MCF 10A (cell line): ENCODE measurements around the gene ATP1A2. TPM values are rescaled to one million over a fixed set of nuclear protein-coding genes. Genes with fewer than 3 reads are reported as not detected.
"Not testable (repeated sequence)": the region's sequence is repeated elsewhere in the genome, so short reads cannot be mapped to it uniquely, and the experiment has no call there.

ENCODE experiments used
- BruUV-seq: library from RNA; stranded (reverse); fragments of 400-500 nt; replicated peaks from 2 replicates; lab custom pipeline; 2021; lab: Mats Ljungman, UMichigan
- CTCF ChIA-PET: fragments of 300-600 bp; sonication (Branson Sonifier 250); formaldehyde crosslinking; extraction: SDS; loops from one replicate; lab custom pipeline; 2021; ENCODE audit warnings: antibody characterized with exemption, inconsistent platforms; lab: Yijun Ruan, JAX
- POLR2A ChIA-PET: fragments of 300-600, 350-650 bp; sonication (Branson Sonifier 250); formaldehyde crosslinking; extraction: SDS; loops from one replicate; lab custom pipeline; 2020; ENCODE audit warnings: antibody characterized with exemption, inconsistent platforms; lab: Yijun Ruan, JAX
- DNase-seq: peaks from one replicate; pipeline ENCODE4 v3.0.0-alpha.2; 2018; ENCODE audit not compliant: unreplicated experiment
- H3K27ac Mint-ChIP-seq: one replicate; pipeline ENCODE4 v1.8.0; 2022; ENCODE audit warnings: mild to moderate bottlenecking, low read depth, mixed read lengths; ENCODE audit not compliant: unreplicated experiment
- H3K27me3 Mint-ChIP-seq: one replicate; pipeline ENCODE4 v1.8.0; 2022; ENCODE audit warnings: mixed read lengths; ENCODE audit not compliant: insufficient read depth, unreplicated experiment
- H3K36me3 Mint-ChIP-seq: one replicate; pipeline ENCODE4 v1.8.0; 2022; ENCODE audit warnings: mild to moderate bottlenecking, moderate library complexity, mixed read lengths; ENCODE audit not compliant: insufficient read depth, unreplicated experiment
- H3K4me1 Mint-ChIP-seq: one replicate; pipeline ENCODE4 v1.8.0; 2022; ENCODE audit warnings: mixed read lengths; ENCODE audit not compliant: insufficient read depth, unreplicated experiment
- H3K4me3 Mint-ChIP-seq: one replicate; pipeline ENCODE4 v1.8.0; 2022; ENCODE audit warnings: mild to moderate bottlenecking, moderate library complexity, mixed read lengths; ENCODE audit not compliant: unreplicated experiment
- H3K9me3 Mint-ChIP-seq: one replicate; pipeline ENCODE4 v1.8.0; 2022; ENCODE audit warnings: mixed read lengths; ENCODE audit not compliant: unreplicated experiment
- CTCF ChIP-seq: fragments of 200-600 bp; IDR thresholded peaks from one replicate; pipeline ENCODE4 v1.8.0; 2022; ENCODE audit warnings: antibody characterized with exemption, mild to moderate bottlenecking; ENCODE audit not compliant: unreplicated experiment
- intact Hi-C: fragments of 100-400 bp; cut with micrococcal nuclease; formaldehyde crosslinking; loops from 2 replicates; pipeline ENCODE4 v1.14.1; 2022
- total RNA-seq: library from RNA; stranded (reverse); gene quantifications from 2 replicates; pipeline ENCODE4 v1.2.3, GENCODE V29; 2022

Gene ATP1A2
- total RNA-seq, 1 experiment from 2014 or later: not detected

- H3K4me1 Mint-ChIP-seq: peaks cover 18% of the 10 kb centered on the region
- DNase-seq: no peak
- intact Hi-C loops: no loop called here
- no TSS peak for BruUV-seq
- no peak overlapping the region for H3K27ac Mint-ChIP-seq
- ChIA-PET CTCF (interaction anchor here (0.7 to 13.2 kb wide), 16 partner anchors 9 to 310 kb away, joined by 3 to 243 read pairs (median 32); partner anchors contain the start of genes CASQ1 and DCAF8), POLR2A (interaction anchor here (1.5 to 1.7 kb wide), 2 partner anchors 19 to 156 kb away, joined by 5 to 6 read pairs; no protein-coding TSS in a partner anchor)
- no peaks in the 10 kb centered on the region for H3K27me3 Mint-ChIP-seq
- TF ChIP-seq CTCF: no peak
- H3K9me3 Mint-ChIP-seq: no peaks in the 10 kb centered on the region
- no peaks in the 10 kb centered on the region for H3K36me3 Mint-ChIP-seq
- no peak overlapping the region for H3K4me3 Mint-ChIP-seq
Observed at GRCh38 chr1:160105155-160105554, 10.4 kb upstream of the ATP1A2 start.

GRCh38 chr1:160107512-160107911, 8.0 kb upstream of the ATP1A2 start:
- DNase-seq: no peak
- ChIA-PET POLR2A (interaction anchor here (1.2 to 1.6 kb wide), 2 partner anchors 9 to 10 kb away, joined by 3 to 5 read pairs; partner anchors contain the start of gene IGSF8), CTCF (interaction anchor here (0.5 to 13.2 kb wide), 13 partner anchors 9 to 190 kb away, joined by 3 to 243 read pairs (median 5); partner anchors contain the start of gene IGSF8)
- Mint-ChIP-seq H3K27ac (no peak overlapping the region), H3K4me1 (peaks cover 12% of the 10 kb centered on the region), H3K9me3 (no peaks in the 10 kb centered on the region), H3K4me3 (no peak overlapping the region), H3K36me3 (no peaks in the 10 kb centered on the region), H3K27me3 (no peaks in the 10 kb centered on the region)
- intact Hi-C loops: no loop called here
- TF ChIP-seq CTCF: no peak
- BruUV-seq: no TSS peak

GRCh38 chr1:160108888-160109662, 6.5 kb upstream of the ATP1A2 start:
- Mint-ChIP-seq H3K27ac (no peak overlapping the region), H3K27me3 (no peaks in the 10 kb centered on the region), H3K36me3 (no peaks in the 10 kb centered on the region), H3K4me1 (peaks cover 12% of the 10 kb centered on the region), H3K9me3 (no peaks in the 10 kb centered on the region), H3K4me3 (no peak overlapping the region)
- peak; percentile 52 for TF ChIP-seq CTCF
- intact Hi-C loops: no loop called here
- DNase-seq: peak; percentile 88
- POLR2A ChIA-PET: interaction anchor here (1.0 to 1.6 kb wide), 4 partner anchors 8 to 182 kb away, joined by 3 to 5 read pairs (median 4); partner anchors contain the start of genes IGSF8 and PEX19
- CTCF ChIA-PET: interaction anchor here (0.5 to 13.2 kb wide), 28 partner anchors 8 to 307 kb away, joined by 3 to 243 read pairs (median 5); partner anchors contain the start of genes CASQ1, IGSF8 and PEA15
- BruUV-seq: no TSS peak

- no peak for TF ChIP-seq CTCF
- Mint-ChIP-seq H3K4me1 (peaks cover 12% of the 10 kb centered on the region), H3K4me3 (no peak overlapping the region), H3K36me3 (no peaks in the 10 kb centered on the region), H3K27ac (no peak overlapping the region), H3K27me3 (no peaks in the 10 kb centered on the region), H3K9me3 (no peaks in the 10 kb centered on the region)
- POLR2A ChIA-PET: interaction anchor here (0.9 to 1.4 kb wide), 4 partner anchors 9 to 182 kb away, joined by 3 to 4 read pairs (median 4); partner anchors contain the start of gene PEX19
- CTCF ChIA-PET: interaction anchor here (0.5 to 13.2 kb wide), 24 partner anchors 8 to 237 kb away, joined by 3 to 243 read pairs (median 5); partner anchors contain the start of genes CASQ1 and PEA15
- peak; percentile 21 for DNase-seq
- BruUV-seq: no TSS peak
- intact Hi-C loops: no loop called here
Observed at GRCh38 chr1:160109686-160110085, 5.9 kb upstream of the ATP1A2 start.

- H3K9me3 Mint-ChIP-seq, intact Hi-C loops, H3K27me3 Mint-ChIP-seq, BruUV-seq, H3K36me3 Mint-ChIP-seq, DNase-seq, POLR2A ChIA-PET, H3K4me3 Mint-ChIP-seq, H3K27ac Mint-ChIP-seq: not testable (repeated sequence)
- CTCF ChIA-PET: interaction anchor here (1.2 to 13.2 kb wide), 4 partner anchors 10 to 140 kb away, joined by 3 to 243 read pairs (median 30); no protein-coding TSS in a partner anchor
- H3K4me1 Mint-ChIP-seq: peaks cover 12% of the 10 kb centered on the region
Observed at GRCh38 chr1:160111462-160111861, 4.1 kb upstream of the ATP1A2 start.
